ENCODE data around the gene CD300H.

DNA sequence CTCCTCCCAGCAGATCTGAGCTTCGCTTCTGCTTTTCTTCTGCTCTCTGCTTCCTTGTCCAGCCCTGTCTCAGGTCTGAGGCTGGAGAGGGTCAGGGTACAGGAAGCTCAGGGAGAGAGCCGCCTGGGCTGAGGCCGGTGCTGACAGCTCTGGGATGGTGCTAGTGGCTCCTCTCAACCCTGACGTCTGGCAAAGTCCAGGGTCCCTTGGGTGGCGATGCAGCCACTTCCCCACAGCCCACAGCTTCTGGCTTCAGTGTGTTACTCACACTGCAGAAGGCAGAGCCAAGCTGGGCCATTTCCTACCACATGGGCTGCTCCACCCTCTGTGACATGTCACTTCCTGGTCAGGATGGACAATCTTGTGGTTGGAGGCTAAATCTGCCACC lies 21.5 kb downstream of the CD300H start, which contains the start of gene CD300C:
- TF ChIP-seq, protein P1, sequence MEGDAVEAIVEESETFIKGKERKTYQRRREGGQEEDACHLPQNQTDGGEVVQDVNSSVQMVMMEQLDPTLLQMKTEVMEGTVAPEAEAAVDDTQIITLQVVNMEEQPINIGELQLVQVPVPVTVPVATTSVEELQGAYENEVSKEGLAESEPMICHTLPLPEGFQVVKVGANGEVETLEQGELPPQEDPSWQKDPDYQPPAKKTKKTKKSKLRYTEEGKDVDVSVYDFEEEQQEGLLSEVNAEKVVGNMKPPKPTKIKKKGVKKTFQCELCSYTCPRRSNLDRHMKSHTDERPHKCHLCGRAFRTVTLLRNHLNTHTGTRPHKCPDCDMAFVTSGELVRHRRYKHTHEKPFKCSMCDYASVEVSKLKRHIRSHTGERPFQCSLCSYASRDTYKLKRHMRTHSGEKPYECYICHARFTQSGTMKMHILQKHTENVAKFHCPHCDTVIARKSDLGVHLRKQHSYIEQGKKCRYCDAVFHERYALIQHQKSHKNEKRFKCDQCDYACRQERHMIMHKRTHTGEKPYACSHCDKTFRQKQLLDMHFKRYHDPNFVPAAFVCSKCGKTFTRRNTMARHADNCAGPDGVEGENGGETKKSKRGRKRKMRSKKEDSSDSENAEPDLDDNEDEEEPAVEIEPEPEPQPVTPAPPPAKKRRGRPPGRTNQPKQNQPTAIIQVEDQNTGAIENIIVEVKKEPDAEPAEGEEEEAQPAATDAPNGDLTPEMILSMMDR (IDR thresholded peaks at IDR 0.05) = no peak
- TF ChIP-seq EZH2 (IDR thresholded peaks at IDR 0.05) = no peak

Data from neural progenitor cell (in vitro differentiated cells).